GM19395 (cell line): ENCODE data around the gene CREB3L4.

ENCODE experiments used
- ATAC-seq: cut with Tn5 transposase; IDR thresholded peaks from one replicate; pipeline ENCODE4 v1.9.1; 2021; ENCODE audit warnings: mild to moderate bottlenecking, moderate library complexity; ENCODE audit not compliant: unreplicated experiment

The CREB3L4 gene

GRCh38 chr1:153936011-153936802, 31.5 kb upstream of the CREB3L4 start:
- ATAC-seq = no peak

DNA sequence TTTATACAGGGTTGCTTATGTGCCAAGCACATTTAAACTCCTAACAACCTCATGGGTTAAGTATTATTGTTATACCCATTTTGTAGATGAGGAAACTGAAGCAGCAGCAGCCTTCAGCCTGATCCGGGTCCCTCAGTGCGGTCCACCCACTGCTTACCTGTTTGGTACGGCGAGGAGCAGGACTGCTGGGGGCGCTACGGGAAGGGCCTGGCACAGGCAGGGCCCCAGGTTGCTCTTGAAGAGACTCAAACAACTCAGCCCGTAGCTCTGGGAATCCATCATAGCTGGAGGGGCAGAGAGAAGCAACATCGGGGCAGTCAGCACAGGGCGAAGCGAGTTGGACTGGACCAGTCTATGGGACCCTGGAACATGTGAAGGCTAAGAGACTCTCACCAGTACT, 30.4 kb upstream of the CREB3L4 start:
- ATAC-seq = no peak

- no peak for ATAC-seq
These were observed 28.7 kb upstream of the CREB3L4 start for GRCh38 chr1:153938996-153939395.

DNA sequence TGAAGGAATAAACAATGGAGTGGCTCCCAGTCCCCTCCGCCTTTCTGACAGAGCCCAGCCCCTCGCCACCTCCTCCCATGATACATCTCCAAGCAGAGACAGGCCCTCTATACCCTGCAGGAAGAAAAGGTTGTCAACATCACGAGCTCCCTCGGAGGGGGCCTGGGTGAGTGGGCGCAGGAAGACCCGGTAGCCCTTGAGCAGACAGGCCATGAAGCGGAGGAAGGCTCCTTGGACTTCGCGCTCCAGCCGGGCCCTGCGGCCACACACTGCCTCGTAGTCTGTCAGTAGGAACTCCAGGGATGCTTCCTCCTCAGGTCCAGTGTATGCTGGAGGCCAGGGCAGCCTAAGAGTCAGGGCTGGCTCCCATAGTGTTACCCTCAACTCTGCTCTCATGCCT, 28.2 kb upstream of the CREB3L4 start:
- ATAC-seq = no peak

- no peak for ATAC-seq
These were observed 26.9 kb upstream of the CREB3L4 start for GRCh38 chr1:153940756-153941155.

DNA sequence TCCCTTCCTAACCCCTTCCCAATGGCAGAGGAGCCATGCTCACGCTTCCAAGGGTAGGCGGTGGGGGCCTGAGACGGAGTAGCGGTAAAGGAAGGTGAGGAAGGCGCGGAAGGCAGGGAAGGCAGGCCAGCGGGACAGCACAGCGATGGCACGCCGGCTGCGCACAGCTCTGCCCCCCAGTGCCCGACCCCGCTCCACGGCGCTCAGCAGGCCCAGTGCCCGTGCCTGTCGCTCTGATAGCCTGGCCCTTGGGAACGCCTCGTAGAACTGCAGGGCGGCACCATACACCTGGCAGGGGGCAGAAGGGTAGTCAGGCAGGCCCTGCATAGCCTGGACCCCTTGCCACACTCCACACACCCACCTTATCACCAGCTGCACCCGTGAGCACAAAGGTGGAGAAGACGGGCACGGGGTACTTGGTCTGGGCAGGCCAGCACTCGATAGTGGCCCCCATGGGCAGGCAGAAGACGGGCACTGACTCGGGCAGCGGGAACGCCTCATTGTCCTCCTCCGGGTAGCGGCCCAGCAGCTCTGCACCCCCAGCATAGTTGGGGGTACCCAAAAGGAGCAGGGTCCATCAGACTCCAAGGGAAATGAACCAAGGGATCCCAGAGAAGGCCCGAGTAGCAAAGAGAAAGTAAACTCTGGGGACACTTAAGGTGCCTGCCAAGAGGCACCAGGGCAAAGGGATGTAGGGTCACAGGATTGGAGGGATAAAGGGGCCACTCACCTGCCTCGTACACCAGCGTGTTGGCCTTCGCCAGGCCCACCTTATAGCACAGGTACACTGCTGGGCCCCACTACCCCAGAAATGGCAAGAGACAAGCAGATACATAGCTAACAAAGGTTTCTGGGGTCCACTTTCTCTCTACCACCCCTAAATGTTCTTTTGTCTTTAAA, 25.6 kb upstream of the CREB3L4 start:
- no peak for ATAC-seq

DNA sequence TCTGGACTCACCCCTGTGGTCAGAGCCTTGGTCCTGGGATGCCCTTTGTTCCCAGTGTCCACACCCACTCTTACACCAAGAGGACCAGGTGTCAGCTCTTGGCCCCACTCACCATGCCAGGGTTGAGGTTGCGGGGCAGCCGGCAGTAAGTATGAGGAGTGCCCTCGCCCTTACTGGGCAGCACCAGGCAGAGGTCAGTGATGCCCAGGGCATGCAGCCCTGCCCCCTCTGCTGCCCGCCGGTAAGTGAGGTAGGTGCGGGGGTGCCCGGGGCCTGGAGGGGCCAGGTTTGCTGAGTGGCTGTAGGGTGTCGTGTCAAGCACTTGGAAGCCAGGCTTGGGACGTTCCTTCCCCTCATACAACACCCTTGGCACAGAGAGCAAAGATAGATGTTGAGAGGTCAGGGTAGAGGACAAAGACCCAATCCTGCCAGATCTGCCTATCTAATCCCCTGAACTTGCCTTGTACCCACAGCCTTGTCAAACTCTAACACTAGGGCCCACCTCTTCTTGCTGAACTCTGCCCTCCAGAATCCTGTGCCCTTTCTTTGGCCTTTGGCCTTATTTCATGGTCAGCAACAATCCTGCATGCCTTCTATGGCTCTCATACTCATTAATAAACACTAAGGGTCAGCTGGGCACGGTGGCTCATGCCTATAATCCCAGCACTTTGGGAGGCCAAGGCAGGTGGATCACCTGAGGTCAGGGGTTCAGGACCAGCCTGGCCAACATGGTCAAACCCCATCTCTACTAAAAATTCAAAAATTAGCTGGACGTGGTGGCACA, 24.7 kb upstream of the CREB3L4 start:
- no peak for ATAC-seq

DNA sequence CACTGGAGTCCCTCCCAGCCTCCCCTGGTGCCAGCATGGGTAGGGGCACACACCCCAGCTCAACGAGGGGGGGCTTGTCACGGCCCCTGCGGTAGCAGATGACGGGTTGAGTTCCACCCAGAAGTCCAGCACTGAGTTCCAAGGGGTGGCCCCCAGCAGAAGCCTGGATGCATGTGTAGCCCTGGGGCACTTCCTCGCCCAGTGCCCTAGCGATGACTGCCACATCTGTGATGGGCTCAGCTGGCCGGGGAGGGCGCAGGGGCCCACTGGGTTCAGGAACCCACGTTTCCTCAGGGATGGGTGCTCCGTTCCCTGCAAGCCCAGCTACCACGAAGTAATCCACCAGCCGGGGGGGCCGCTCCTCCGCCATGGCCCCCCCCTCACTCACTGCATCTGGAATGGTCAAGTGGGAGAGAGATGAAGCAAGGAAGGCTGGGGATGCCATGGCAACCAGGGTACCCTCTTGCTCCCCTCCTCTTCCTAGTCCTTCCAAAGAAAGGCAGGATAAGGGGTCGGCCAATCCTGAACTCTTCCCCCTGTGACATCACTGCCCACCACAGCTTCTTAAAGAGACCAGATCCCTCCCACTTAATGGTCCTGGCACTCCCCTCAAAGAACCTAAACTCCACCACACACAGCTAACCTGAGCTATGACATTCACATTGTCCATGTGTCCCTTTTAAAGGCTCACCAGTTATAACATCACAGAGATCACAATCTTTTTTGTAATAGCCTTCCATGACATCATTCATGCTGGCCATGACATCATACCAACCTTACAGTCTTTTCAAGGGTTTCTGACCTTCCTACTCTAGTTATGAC, 23.5 kb upstream of the CREB3L4 start:
- no peak for ATAC-seq

- ATAC-seq = no peak
These were observed 22.9 kb upstream of the CREB3L4 start for GRCh38 chr1:153944827-153945117.

DNA sequence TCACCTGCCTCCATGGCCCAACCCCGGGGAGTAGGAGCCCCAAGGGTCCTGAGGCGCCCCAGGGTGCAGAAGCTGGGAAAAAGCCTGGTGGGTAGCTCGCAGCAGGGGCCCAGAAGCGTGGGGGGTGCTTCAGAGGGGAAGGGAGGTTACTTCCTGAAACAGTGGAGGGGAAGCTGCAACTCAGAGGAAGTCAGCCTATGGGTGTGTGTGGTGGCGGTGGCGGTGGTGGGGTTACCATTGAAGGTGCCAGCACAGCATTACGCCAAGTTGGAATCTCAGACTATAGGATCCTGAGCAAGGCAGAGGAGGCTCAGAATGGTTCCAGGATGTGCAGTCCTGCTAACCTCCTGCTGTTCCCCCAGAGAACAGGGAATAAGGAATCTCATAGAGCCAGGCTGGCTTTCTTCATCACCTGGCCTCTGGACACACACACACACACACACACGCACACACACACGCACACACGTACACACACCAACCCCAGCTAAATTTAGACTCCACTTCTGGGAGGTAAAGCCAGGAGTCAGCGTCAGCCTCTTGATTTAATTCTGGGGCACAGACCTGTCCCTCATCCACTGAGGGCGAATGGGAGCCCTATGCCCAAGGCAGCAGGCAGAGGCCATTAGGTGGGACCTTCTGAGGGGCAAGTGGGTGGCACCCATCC, 22.4 kb upstream of the CREB3L4 start:
- ATAC-seq = peak; percentile 40

GRCh38 chr1:153945795-153946621, 21.7 kb upstream of the CREB3L4 start:
- ATAC-seq = peak; percentile 71

- peak; percentile 62 for ATAC-seq
These were observed 21.0 kb upstream of the CREB3L4 start, which contains the start of gene DENND4B for GRCh38 chr1:153946622-153947241. DENND4B (minus strand) TSS chr1:153946718; CDS start chr1:153944374, 2,344 bp downstream.

DNA sequence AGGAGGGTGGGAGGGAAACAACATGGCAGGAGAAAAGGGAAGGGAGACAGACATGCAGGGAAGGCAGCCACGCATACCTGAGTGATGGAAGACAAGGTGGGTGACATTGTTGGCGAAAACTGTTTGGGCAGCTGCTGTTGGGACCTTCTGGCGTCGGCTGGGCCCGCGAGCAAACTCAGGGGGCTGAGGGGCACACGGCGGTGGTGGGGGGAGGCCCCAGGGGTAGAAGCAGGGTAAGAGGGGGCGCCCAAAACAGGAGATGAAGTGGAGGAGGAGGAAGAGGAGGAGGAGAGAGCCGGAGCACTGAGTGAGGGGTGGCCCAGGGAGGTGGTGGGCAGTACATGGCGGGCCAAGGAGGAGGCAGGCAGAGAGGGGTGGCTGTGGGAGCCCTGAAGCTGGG, 16.5 kb upstream of the CREB3L4 start:
- no peak for ATAC-seq

- ATAC-seq = no peak
These were observed 15.9 kb upstream of the CREB3L4 start for GRCh38 chr1:153951801-153952200.

- no peak for ATAC-seq
These were observed 13.8 kb upstream of the CREB3L4 start for GRCh38 chr1:153953859-153954365.

DNA sequence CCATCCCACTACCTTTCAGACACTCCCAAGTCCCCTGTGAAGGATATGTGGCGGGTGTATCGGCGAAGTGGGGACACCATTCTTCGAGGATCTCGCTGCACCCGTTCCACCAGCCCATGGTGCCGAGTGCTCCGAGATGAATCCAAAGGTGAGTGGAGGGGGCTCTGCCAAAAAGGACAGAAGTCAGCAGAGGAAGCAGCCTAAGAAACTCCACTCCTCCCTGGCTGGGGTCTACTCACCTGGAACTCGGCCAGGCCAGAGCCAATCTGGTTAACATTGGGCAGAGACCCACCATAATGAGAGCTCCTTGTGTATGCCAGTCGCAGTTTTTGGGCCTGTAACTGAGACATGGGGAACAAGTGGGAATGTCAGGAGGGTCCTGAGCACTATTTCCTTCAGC, 12.9 kb upstream of the CREB3L4 start:
- ATAC-seq = no peak

- no peak for ATAC-seq
These were observed 10.5 kb upstream of the CREB3L4 start for GRCh38 chr1:153956997-153957715.

- peak; percentile 23 for ATAC-seq
These were observed 10.0 kb upstream of the CREB3L4 start for GRCh38 chr1:153957744-153958110.
